Adipocyte (in vitro differentiated cells): ENCODE measurements around the gene SNORC.
A peak's percentile ranks its signal among the peaks of the same experiment; 100 is the strongest.

Experiments
- DNase-seq: peaks from one replicate; pipeline ENCODE4 v3.0.0-alpha.2; 2015; ENCODE audit warnings: low read depth
- H3K27me3 ChIP-seq: replicated peaks from 2 replicates; pipeline ENCODE4 v1.7.0; 2013; ENCODE audit warnings: mild to moderate bottlenecking, low read length, moderate library complexity; ENCODE audit not compliant: control insufficient read depth, insufficient read depth
- H3K36me3 ChIP-seq: 2 replicates; pipeline ENCODE4 v1.7.0; 2013; ENCODE audit warnings: low read length, mild to moderate bottlenecking, moderate library complexity; ENCODE audit not compliant: control insufficient read depth, insufficient read depth, severe bottlenecking
- H3K4me1 ChIP-seq: 2 replicates; pipeline ENCODE4 v1.7.0; 2013; ENCODE audit warnings: mild to moderate bottlenecking, low read length, moderate library complexity; ENCODE audit not compliant: control insufficient read depth, insufficient read depth
- H3K4me3 ChIP-seq: 2 replicates; pipeline ENCODE4 v1.7.0; 2013; ENCODE audit warnings: mild to moderate bottlenecking, low read length, moderate library complexity
- H3K9ac ChIP-seq: 2 replicates; pipeline ENCODE4 v1.7.0; 2013; ENCODE audit warnings: mild to moderate bottlenecking, low read length, moderate library complexity
- H3K9me3 ChIP-seq: 2 replicates; pipeline ENCODE4 v1.7.0; 2013; ENCODE audit warnings: mild to moderate bottlenecking, low read length, moderate library complexity; ENCODE audit not compliant: control insufficient read depth

The SNORC gene

GRCh38 chr2:232884549-232885263, 14.6 kb downstream of the SNORC start:
- H3K27me3 ChIP-seq: peaks cover 14% of the 10 kb centered on the region
- no peak overlapping the region for H3K4me3 ChIP-seq
- no peak for DNase-seq
- H3K36me3 ChIP-seq: no peaks in the 10 kb centered on the region
- H3K4me1 ChIP-seq: no peaks in the 10 kb centered on the region
- no peak overlapping the region for H3K9ac ChIP-seq
- H3K9me3 ChIP-seq: no peaks in the 10 kb centered on the region

DNA sequence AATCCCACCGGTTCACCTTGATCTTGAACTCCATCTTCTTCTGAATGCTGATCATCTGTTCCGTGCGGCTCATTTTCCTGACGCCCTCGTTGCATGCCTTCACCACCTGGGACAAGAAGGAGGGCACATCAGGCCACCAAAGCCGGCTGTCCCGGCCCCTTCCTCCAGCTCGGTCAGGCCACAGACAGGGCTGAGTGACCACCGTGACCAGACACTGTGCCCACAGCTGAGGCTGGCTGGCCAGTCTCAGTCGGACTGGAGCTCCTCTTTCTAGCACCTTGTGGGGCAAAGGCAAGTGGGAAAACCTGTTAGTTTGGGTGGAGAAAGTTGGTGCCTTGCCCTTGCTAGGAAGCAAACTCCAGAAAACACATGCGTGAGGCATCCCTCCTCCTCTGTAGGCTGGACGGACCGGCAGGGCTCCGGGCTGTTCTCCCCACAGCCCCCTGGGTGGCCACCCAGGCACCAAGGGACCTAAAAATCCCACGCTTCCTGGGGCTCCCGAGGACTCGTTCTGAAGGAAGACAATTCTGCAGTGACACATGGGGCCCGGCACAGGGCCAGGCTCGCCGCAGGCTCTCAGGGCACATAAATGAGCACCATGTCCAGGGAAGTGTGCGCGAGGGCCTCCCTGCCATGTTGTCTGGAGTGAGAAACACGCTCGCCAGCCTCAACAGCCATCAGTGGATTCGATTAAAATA, 15.3 kb downstream of the SNORC start:
- no peaks in the 10 kb centered on the region for H3K4me1 ChIP-seq
- no peaks in the 10 kb centered on the region for H3K9me3 ChIP-seq
- no peaks in the 10 kb centered on the region for H3K36me3 ChIP-seq
- no peak overlapping the region for H3K4me3 ChIP-seq
- no peak overlapping the region for H3K9ac ChIP-seq
- peaks cover 14% of the 10 kb centered on the region for H3K27me3 ChIP-seq
- DNase-seq: no peak

DNA sequence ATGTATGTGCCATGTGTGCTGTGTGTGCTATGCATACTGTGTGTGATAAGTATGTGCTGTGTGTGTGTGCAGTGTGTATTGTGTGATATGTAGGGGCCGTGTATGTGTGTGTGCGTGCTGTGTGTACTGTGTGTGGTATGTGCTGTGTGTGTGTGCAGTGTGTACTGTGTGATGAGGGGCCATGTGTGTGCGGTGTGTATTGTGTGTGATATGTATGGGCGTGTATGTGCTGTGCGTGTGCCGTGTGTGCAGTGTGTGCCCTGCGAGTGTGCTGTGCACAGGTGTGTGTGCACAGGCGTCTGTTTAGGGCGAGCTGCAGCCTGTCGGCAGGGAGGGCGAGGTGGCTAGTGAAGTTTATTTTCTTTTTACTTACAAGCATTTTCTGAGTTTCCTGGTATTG, 16.1 kb downstream of the SNORC start:
- Histone ChIP-seq H3K36me3 (no peaks in the 10 kb centered on the region), H3K4me3 (no peak overlapping the region), H3K9ac (no peak overlapping the region), H3K9me3 (no peaks in the 10 kb centered on the region), H3K27me3 (peaks cover 21% of the 10 kb centered on the region), H3K4me1 (peaks cover 2% of the 10 kb centered on the region)
- DNase-seq: no peak

DNA sequence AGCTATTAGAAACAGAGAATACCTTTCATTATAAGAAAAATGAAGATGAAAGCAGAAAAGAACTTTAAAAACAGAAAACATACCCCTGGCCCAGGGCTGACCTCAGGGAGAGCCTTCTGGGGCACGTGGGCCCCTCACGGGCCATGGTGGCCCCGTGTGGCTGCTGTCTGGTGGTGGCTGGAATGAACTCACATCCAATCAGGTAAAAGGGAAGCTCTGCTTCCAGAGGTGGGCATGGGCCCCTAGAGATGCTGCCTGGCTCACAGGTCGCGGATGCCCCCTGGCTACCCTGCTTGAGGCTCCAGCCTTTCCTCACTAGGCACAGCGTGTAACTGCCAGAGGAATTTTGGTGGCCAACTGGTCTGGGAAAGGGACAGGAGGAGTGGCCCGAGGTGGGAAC, 16.6 kb downstream of the SNORC start:
- Histone ChIP-seq H3K36me3 (no peaks in the 10 kb centered on the region), H3K4me3 (no peak overlapping the region), H3K4me1 (peaks cover 6% of the 10 kb centered on the region), H3K27me3 (peaks cover 22% of the 10 kb centered on the region), H3K9ac (no peak overlapping the region), H3K9me3 (no peaks in the 10 kb centered on the region)
- DNase-seq: no peak

GRCh38 chr2:232887171-232887850, 17.2 kb downstream of the SNORC start:
- DNase-seq: no peak
- H3K27me3 ChIP-seq: peaks cover 22% of the 10 kb centered on the region
- H3K9me3 ChIP-seq: no peaks in the 10 kb centered on the region
- H3K4me3 ChIP-seq: no peak overlapping the region
- no peaks in the 10 kb centered on the region for H3K36me3 ChIP-seq
- no peak overlapping the region for H3K9ac ChIP-seq
- peaks cover 8% of the 10 kb centered on the region for H3K4me1 ChIP-seq

GRCh38 chr2:232888099-232888836, 18.2 kb downstream of the SNORC start:
- H3K36me3 ChIP-seq: no peaks in the 10 kb centered on the region
- H3K4me1 ChIP-seq: peaks cover 8% of the 10 kb centered on the region
- H3K27me3 ChIP-seq: peaks cover 22% of the 10 kb centered on the region
- no peak overlapping the region for H3K9ac ChIP-seq
- DNase-seq: no peak
- no peaks in the 10 kb centered on the region for H3K9me3 ChIP-seq
- no peak overlapping the region for H3K4me3 ChIP-seq

- Histone ChIP-seq H3K9ac (no peak overlapping the region), H3K9me3 (no peaks in the 10 kb centered on the region), H3K4me3 (no peak overlapping the region), H3K4me1 (peaks cover 8% of the 10 kb centered on the region), H3K36me3 (no peaks in the 10 kb centered on the region), H3K27me3 (peaks cover 22% of the 10 kb centered on the region)
- no peak for DNase-seq
These were observed 18.9 kb downstream of the SNORC start for GRCh38 chr2:232888839-232889529.

DNA sequence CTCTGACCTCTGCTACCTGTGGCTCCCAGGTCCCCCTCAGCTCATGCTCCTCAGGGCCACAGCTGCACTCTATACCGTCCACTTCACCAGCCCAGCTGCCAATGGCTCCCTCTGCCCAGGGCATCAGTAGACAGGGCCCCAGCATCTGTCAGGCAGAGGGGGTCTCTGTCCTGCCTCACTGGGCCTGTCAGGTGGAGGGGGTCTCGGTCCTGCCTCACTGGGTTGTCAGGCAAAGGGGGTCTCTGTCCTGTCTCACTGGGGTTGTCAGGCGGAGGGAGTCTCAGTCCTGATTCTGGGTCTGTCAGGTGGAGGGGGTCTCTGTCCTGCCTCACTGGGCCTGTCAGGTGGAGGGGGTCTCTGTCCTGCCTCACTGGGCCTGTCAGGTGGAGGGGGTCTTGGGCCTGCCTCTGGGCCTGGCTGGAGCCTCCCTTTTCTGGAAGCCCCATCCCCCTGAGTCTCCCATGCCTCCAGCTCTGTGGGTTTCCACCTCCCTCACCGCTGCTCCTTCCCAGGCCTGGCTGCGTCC, 19.9 kb downstream of the SNORC start:
- DNase-seq: no peak
- no peak overlapping the region for H3K9ac ChIP-seq

DNA sequence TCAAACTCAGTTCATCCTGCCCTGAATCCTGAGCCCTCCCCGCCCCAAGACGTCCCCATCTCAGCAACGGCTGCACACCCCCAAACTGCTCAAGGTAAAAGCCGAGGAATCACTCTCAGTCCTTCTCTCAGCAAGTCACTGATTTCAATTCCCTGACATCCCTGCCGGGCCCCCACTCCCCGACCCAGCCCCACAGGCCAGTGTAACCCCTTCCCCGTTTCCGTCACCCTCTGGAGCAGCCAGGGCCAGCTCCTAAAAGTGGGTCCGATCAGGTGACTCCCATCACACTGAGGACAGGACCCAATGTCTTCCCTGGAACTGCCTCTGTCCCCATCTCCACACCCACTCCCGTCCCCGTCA, 20.5 kb downstream of the SNORC start:
- no peak for DNase-seq
- H3K4me3 ChIP-seq: no peak overlapping the region
- H3K9me3 ChIP-seq: no peaks in the 10 kb centered on the region
- no peaks in the 10 kb centered on the region for H3K36me3 ChIP-seq
- H3K27me3 ChIP-seq: peaks cover 15% of the 10 kb centered on the region
- no peak overlapping the region for H3K9ac ChIP-seq
- H3K4me1 ChIP-seq: peaks cover 8% of the 10 kb centered on the region

More for the DNA sequence above, 19.9 kb downstream of the SNORC start:
- no peak overlapping the region for H3K4me3 ChIP-seq
- H3K4me1 ChIP-seq: peaks cover 8% of the 10 kb centered on the region
- H3K9me3 ChIP-seq: no peaks in the 10 kb centered on the region
- peaks cover 20% of the 10 kb centered on the region for H3K27me3 ChIP-seq
- H3K36me3 ChIP-seq: no peaks in the 10 kb centered on the region

DNA sequence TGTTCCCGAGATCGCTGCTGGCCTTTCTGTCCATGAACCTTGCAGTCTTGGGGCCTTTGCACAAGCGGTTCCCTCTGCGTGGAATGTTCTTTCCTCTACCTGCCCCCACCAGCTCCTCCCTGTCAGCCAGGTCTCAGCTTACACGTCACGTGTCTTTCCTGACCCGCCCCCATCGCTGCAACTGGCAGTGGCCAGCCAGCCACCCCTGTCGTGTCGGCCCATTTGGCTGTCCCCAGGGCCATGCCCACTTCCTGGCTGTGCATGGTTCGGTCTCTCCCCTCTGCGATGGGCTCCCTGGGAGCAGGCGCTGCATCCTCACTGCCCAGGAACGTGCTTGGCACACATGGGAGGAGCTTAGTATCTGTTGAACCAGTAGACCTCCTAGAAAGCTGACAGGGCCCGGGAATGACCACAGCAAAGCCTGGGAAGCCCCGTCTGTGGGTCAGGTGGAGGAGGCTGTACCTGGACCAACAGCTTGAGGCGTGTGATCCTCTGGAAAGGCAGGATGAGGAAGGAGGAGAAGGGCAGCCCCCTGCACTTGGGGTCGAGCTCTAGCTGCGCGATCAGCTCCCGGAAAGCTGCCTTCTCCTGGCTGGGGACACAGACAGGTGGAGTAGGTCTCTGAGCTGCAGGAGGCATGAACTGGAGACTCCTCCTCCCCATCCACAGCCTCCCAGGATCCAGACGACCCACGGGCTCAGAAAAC, 21.0 kb downstream of the SNORC start:
- H3K27me3 ChIP-seq: peaks cover 10% of the 10 kb centered on the region
- no peaks in the 10 kb centered on the region for H3K9me3 ChIP-seq
- H3K4me1 ChIP-seq: peaks cover 8% of the 10 kb centered on the region
- no peak overlapping the region for H3K9ac ChIP-seq
- no peak overlapping the region for H3K4me3 ChIP-seq
- peak; percentile 23 for DNase-seq
- no peaks in the 10 kb centered on the region for H3K36me3 ChIP-seq
